Lung (tissue), 12 donors: ENCODE measurements around the gene HLX. TPM values are rescaled to one million over a fixed set of nuclear protein-coding genes. Genes with fewer than 3 reads are reported as not detected.

Experiments used
- ATAC-seq: fragments of 200-7000 bp; cut with Tn5 transposase; one replicate; pipeline ENCODE4 v1.9.1; 2020; ENCODE audit warnings: moderate number of reproducible peaks; ENCODE audit not compliant: insufficient read depth, low FRiP score
- DNase-seq, 3 donors: peaks; one replicate each; pipeline ENCODE4 v3.0.0-alpha.2; 2013 to 2017
- H3K27ac ChIP-seq, 2 donors: one replicate each; pipeline ENCODE4 v1.5.1; 2013; ENCODE audit warnings: mild to moderate bottlenecking in 2 of 2, moderate library complexity in 2 of 2, control low read depth in 1 of 2, inconsistent platforms in 1 of 2, low read depth in 1 of 2, low read length in 1 of 2
- H3K27me3 ChIP-seq, 3 donors: one replicate each; pipeline ENCODE4 v1.5.1; 2013; ENCODE audit warnings: low read length in 2 of 3; ENCODE audit not compliant: control insufficient read depth in 3 of 3, insufficient read depth in 3 of 3
- H3K36me3 ChIP-seq, 4 donors: one replicate each; pipeline ENCODE4 v1.5.1; 2013; ENCODE audit warnings: low read length in 4 of 4, mild to moderate bottlenecking in 1 of 4, moderate library complexity in 1 of 4; ENCODE audit not compliant: control insufficient read depth in 4 of 4, insufficient read depth in 4 of 4
- H3K4me1 ChIP-seq, 5 donors: one replicate each; pipeline ENCODE4 v1.5.1; 2013; ENCODE audit warnings: low read length in 5 of 5, mild to moderate bottlenecking in 2 of 5, moderate library complexity in 1 of 5; ENCODE audit not compliant: control insufficient read depth in 5 of 5, insufficient read depth in 5 of 5
- H3K4me3 ChIP-seq: one replicate; pipeline ENCODE4 v1.5.1; 2013; ENCODE audit warnings: mild to moderate bottlenecking, control low read depth, moderate library complexity
- H3K9ac ChIP-seq, 2 donors: one replicate each; pipeline ENCODE4 v1.5.1; 2013; ENCODE audit warnings: low read length in 2 of 2, control low read depth in 1 of 2; ENCODE audit not compliant: insufficient read depth in 1 of 2
- H3K9me3 ChIP-seq, 4 donors: one replicate each; pipeline ENCODE4 v1.5.1; 2013; ENCODE audit warnings: low read length in 3 of 4, mild to moderate bottlenecking in 1 of 4, moderate library complexity in 1 of 4; ENCODE audit not compliant: control insufficient read depth in 4 of 4, insufficient read depth in 3 of 4
- CTCF ChIP-seq: IDR thresholded peaks from 2 replicates; pipeline ENCODE4 v1.5.1; 2012; ENCODE audit warnings: mild to moderate bottlenecking; ENCODE audit errors: control extremely low read depth, extremely low read depth
- WGBS, 2 donors: extraction: QIAGEN DNeasy Blood & Tissue Kit; methylation state at CpG; one replicate each; pipeline ENCODE4 v1.1.7; 2013; 5-methylcytosine and 5-hydroxymethylcytosine counted together
- polyA plus RNA-seq, 2 donors: library from polyadenylated mRNA; stranded (reverse); fragments of 200-250 nt; gene quantifications; one replicate each; pipeline ENCODE4 v1.2.1, GENCODE V29; 2013
- total RNA-seq, 2 donors: library from RNA; depleted of rRNA in 1 of 2; stranded (reverse); fragments of >200 nt in 1 of 2; gene quantifications; one replicate each; pipeline ENCODE4 v1.2.1, GENCODE V29; 2014 to 2021
- donor health status: control.
- donor health status: control.
- donor health status: Bipolar disorder and iron deficiency.
- donor health status: healthy.
- donor health status: DM: yes; HTN: yes; CAD: no.

HLX gene
- total and polyA plus RNA-seq, 4 donors, result 14.8 to 36.7 (median 25.7) TPM

- peaks cover 0 to 45% (median 10%) of the 10 kb centered on the region in 5 donors for H3K4me1 ChIP-seq
- no peak overlapping the region for H3K9ac ChIP-seq
- no peak overlapping the region for H3K4me3 ChIP-seq
- peaks cover 3 to 67% (median 20%) of the 10 kb centered on the region in 4 donors for H3K36me3 ChIP-seq
- TF ChIP-seq CTCF, result no peak
- 68 to 86% methylated on average over 59 of the region's 59 CpGs for WGBS, 2 donors
- peaks cover 0 to 11% (median 0%) of the 10 kb centered on the region in 4 donors for H3K9me3 ChIP-seq
- peaks cover 0 to 61% (median 28%) of the 10 kb centered on the region in 3 donors for H3K27me3 ChIP-seq
- peak; percentile 80 to 89 (median 82) for DNase-seq
- no peak overlapping the region for H3K27ac ChIP-seq
- no peak for ATAC-seq
Measured at GRCh38 chr1:220884109-220884980, 5.1 kb downstream of the HLX start.

GRCh38 chr1:220884981-220885918, 6.0 kb downstream of the HLX start:
- peaks cover 0 to 45% (median 10%) of the 10 kb centered on the region in 5 donors for H3K4me1 ChIP-seq

GRCh38 chr1:220885971-220886370, 6.7 kb downstream of the HLX start:
- Histone ChIP-seq H3K36me3 (peaks cover 3 to 56% (median 20%) of the 10 kb centered on the region in 4 donors), H3K27me3 (peaks cover 0 to 75% (median 42%) of the 10 kb centered on the region in 3 donors), H3K9ac (no peak overlapping the region), H3K4me1 (peaks cover 0 to 45% (median 10%) of the 10 kb centered on the region in 5 donors), H3K4me3 (no peak overlapping the region), H3K27ac (no peak overlapping the region), H3K9me3 (peaks cover 0 to 13% (median 0%) of the 10 kb centered on the region in 4 donors)
- ATAC-seq, result no peak
- TF ChIP-seq CTCF, result no peak
- DNase-seq, result peak in 1 of 3 donors; percentile 2
- 92 to 97% methylated on average over 3 of the region's 3 CpGs for WGBS, 2 donors

More at GRCh38 chr1:220884981-220885918, 6.0 kb downstream of the HLX start:
- ATAC-seq (no peak), DNase-seq (peak in 2 of 3 donors; percentile 8 to 12)
- H3K27me3 ChIP-seq, result peaks cover 0 to 70% (median 35%) of the 10 kb centered on the region in 3 donors
- no peak overlapping the region for H3K9ac ChIP-seq
- H3K4me3 ChIP-seq, result no peak overlapping the region
- 80 to 93% methylated on average over 19 of the region's 19 CpGs for WGBS, 2 donors
- peaks cover 0 to 11% (median 0%) of the 10 kb centered on the region in 4 donors for H3K9me3 ChIP-seq
- TF ChIP-seq CTCF, result no peak
- H3K36me3 ChIP-seq, result peaks cover 3 to 59% (median 20%) of the 10 kb centered on the region in 4 donors
- no peak overlapping the region for H3K27ac ChIP-seq
